AG08395 (cell line): ENCODE results near the gene PHPT1.
"Not testable (repeated sequence)": the region's sequence is repeated elsewhere in the genome, so short reads cannot be mapped to it uniquely, and the experiment has no call there.

ENCODE experiments used
- DNase-seq: peaks from one replicate; pipeline ENCODE4 v3.0.0; 2012; ENCODE audit warnings: mixed read lengths, low spot score

PHPT1 gene

GRCh38 chr9:136823136-136824046, 25.8 kb upstream of the PHPT1 start:
- DNase-seq = no peak

GRCh38 chr9:136824496-136825225, 24.5 kb upstream of the PHPT1 start:
- DNase-seq = no peak

DNA sequence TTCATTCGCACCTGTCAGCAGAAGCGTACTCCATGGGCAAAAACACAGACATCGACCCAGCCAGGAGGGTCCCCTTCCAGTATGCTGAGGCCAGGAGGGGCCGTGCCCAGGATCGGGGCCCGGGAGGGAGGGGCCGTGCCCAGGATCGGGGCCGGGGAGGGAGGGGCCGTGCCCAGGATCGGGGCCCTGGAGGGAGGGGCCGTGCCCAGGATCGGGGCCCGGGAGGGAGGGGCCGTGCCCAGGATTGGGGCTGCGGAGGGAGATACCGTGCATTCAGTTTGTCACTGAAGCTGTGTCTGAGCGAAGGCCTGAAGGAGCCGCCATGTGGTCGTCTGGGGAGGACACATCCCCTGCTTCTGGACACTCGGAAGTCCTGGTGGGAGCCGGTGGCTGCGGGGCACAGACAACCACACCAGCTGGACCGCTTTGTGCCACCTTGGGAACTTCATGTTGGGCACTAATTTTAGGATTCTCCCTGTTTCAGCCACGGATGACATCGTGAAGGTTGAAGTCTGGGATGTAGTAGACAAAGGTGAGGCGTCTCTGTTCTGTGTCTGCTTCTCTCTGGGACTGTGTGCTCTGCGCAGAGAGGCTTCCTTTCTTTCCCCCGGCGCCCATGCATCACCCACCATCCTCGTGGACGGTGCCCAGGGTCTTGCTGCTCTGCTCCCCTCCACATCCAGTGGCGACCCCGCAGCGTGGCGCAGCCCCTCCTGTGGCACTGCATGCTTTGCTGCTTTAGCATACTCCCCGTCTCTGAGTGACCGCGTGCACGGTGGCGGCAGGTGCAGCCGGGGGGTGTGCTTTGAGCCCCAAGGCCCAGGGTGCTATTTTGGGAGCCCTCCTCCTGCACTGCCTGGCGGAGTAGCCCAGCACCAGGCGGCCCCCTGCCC, 23.7 kb upstream of the PHPT1 start:
- no peak for DNase-seq

DNA sequence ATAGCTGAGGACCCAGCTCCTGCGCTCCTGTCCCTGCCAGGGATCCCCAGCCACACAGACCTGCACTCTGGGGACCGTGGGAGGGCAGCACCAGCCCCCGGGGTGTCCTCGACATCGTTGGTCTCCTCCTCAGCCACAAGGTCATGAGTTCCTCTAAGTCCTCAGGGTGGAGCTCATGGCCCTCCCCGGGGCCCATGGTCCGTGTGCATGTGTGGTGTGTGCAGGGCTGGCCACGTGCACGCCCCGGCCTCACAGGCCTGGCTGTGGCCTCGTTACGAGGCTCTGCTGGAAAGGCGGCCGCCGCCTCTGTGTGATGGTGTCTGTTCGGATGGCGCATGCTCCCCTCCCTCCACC, 23.0 kb upstream of the PHPT1 start:
- no peak for DNase-seq

DNA sequence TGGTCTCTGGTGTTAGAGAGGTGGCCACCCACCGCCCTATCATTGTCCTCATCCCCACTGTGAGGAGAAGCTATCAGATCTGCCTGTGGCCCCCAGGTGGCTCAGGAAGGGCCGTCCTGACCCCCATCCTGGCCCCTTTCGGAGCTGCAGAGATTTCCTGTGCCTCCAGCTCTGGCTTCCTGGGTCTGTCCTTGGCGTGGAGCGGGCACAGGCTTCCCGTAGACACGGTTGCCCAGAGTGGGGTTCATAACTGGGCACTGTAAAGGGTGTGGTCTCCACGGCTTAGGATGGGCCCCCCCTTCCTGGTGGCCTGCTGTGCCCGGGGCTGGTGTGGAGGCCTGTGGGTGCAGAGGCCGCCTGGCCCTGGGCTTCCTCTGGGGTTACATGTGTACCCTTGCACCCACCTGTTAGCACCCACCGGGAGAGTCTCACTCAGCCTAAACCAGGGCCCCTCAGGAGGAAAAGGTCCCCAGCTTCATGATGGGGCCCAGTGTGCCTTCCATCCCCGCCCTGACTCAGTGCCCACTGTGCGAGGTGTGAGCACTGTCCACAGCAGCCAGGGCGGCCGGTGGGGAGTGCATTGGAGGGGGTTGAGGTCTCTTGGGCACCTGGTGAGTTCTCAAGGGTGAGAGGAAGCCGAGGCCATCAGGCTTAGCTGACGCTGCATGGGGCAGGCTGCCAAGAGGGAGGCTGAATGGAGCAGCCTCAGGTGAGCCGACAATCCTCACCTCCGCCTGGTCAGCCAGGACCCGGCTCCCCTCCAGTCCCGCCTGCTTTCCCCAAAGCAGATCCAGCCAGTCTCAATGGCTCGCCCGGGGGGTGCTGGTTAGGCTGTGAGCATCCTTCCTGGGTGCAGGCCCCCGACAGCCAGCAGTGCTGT, 22.3 kb upstream of the PHPT1 start:
- DNase-seq = no peak

DNA sequence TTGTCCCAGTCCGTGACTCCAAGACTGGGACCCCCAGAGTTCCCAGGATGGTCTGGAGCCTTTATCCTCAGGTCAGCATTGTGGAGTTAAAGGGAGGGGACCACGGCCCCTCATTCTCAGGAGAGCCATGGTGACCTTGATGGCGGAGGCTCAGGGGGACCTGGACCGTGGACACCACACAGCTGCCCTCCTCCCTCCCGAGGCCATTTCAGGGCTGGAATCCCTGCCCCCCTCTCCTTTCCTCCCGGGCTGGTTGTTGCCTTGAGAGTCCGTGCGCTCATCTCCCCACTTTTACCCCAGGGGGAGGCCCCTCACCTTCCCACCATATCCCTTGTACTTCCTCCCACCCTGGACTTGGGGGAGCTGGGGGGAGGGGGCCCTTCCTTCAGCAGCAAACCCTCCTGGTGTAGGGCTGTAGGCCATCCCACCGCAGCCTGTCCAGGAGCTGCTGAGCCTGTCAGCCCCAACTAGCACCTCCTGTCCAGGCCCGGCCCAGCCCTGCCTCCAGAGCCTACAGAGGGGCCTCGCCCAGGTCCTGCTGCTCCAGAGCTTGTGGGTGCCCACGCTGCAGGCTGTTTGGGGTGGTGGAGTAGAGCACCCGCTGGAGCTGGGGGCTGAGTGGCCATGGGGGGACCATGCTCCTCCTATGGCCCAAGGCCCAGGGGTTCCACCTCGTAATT, 21.3 kb upstream of the PHPT1 start:
- no peak for DNase-seq

DNA sequence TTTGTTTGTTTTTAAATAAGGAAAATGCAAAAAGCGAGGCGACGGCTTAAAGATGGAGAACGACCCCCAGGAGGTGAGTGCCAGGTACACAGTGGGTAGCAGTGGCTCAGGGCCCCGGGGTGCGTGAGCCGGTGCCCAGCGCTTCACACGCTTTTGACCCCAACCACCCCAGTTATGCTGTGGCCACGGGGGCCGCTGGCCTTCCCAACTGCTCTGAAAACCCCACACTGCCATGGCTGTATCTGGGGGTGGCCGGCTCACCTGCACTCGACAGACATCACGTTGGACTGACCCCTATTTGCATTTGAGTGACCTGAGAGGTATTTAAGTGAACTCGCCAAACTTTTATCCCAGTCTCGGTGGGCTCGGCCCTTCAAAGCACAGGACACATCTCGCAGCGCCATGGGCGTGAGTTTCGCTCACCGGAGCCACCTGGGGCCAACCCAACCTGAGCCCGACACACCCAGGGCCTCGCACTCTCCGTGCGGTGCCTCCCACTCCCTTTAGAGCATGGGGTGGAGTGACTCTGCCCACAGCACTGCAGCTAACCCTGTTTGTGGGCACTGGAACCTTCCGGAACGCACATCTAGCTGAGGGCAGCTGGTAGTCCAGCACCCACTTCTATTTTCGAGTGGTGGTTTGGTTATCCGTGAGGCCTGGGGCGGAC, 20.6 kb upstream of the PHPT1 start:
- no peak for DNase-seq

GRCh38 chr9:136829412-136829811, 19.8 kb upstream of the PHPT1 start:
- DNase-seq = no peak

DNA sequence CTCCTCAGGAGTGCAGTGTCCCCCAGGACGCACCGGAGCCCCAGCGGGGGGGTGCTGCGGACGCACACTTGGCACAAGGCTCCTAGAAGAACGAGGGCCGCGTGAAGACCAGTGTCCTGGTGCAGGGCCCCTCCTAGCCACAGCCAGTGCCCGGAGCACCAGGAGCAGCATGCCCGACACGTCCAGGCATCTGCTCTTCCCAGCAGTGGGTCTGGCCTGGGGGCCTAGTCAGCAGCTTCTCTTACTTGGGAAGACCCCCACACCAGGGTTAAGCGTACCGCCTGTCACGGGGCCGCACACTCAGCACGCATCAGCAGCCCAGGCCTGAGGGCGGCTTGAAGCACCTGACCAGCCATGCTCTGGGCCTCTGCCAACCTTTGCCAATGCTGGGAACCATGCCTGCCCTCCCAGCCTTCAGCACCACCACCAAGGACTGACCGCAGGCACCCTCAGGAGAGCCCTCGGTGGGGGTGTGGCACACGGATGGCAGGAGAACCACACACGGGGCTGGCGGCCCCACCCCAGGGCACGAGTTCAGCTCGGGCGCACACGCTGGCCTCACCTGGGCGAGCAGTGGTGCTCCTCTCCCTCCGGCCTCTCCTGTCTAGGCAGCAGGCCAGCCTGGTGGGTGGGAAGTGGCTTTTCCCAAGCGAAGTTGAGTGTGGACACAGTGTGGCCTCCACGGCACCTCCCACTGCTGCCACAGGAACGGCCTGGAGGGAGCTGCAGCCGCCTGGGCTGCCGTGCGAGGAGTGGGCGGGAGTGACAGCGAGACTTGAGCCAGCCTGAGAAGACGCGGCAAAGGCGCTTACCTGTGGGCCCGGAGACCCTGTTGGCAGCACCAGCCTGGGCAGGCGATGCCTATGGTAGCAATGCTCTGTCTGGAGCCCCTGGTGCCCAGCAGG, 19.0 kb upstream of the PHPT1 start:
- DNase-seq = no peak

DNA sequence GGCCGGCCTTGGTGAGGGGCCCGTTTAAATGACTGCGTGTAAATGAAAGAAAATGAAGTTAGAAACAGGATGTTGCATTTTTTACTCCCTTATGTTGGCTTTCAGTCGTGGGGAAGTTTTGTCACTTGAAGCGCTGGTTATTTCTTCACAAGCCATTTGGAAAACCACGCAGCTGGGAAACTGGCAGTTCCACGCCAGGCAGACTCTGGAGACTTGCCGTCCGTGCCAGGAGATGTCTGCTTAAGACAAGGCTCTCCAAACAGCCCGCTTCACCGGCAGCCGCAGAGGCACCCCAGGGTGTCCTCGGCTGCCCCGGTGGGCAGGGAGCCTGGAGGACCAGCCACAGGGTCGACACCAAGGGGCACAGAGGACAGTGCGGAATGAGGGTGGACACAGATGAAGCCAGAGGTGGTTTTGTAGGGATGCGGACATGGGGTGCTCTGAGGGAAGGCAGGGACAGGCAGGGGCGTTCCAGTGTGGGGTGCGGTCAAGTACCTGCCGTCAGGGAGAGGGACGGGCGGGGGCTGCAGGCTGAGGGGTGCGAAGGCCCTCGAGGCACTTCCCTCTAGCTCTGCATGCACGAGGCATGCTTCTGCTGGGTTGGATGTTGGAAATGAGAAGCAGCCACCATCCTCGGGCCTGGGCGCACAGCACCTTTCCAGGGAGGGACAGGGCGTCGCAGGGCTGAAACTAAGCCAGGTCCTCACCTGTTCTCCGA, 18.0 kb upstream of the PHPT1 start:
- no peak for DNase-seq

- no peak for DNase-seq
Observed at GRCh38 chr9:136831720-136832104, 17.5 kb upstream of the PHPT1 start.

DNA sequence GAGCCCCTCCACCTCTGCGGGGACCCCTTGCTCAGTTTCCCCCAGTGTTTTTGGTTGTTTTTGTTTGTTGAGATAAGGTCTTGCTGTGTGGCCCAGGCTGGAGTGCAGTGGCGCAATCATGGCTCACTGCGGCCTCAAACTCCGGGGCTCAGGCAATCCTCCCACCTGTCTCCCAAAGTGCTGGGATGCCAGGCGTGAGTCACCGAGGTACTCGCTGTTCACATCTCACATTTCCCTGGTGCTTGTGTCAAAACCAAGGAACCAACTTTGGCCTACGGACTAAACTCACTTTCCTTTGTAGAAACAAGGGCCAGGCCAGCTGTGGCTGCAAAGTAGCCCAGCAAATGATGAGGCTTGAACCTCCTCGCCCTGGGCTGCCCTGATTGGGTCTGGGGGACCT, 16.6 kb upstream of the PHPT1 start:
- no peak for DNase-seq

GRCh38 chr9:136833381-136834048, 15.7 kb upstream of the PHPT1 start:
- DNase-seq = not testable (repeated sequence)

- DNase-seq = no peak
Observed at GRCh38 chr9:136835162-136835931, 13.9 kb upstream of the PHPT1 start.

- DNase-seq = no peak
Observed at GRCh38 chr9:136835932-136836904, 13.0 kb upstream of the PHPT1 start.
